Rectal smooth muscle tissue (tissue), 1 donor: Measurements from ENCODE around the gene SNED1.

ENCODE experiments used
- H3K27ac ChIP-seq: one replicate; pipeline ENCODE4 v1.7.0; 2013; ENCODE audit warnings: low read depth, low read length, inconsistent platforms
- H3K27me3 ChIP-seq: one replicate; pipeline ENCODE4 v1.7.0; 2013; ENCODE audit warnings: low read length; ENCODE audit not compliant: control insufficient read depth, insufficient read depth
- H3K36me3 ChIP-seq: one replicate; pipeline ENCODE4 v1.7.0; 2013; ENCODE audit warnings: low read length; ENCODE audit not compliant: control insufficient read depth, insufficient read depth
- H3K4me1 ChIP-seq: one replicate; pipeline ENCODE4 v1.7.0; 2013; ENCODE audit warnings: low read length; ENCODE audit not compliant: control insufficient read depth, insufficient read depth
- H3K4me3 ChIP-seq: one replicate; pipeline ENCODE4 v1.7.0; 2013; ENCODE audit warnings: low read length
- H3K9ac ChIP-seq: one replicate; pipeline ENCODE4 v1.7.0; 2013; ENCODE audit warnings: low read length

SNED1 gene

DNA sequence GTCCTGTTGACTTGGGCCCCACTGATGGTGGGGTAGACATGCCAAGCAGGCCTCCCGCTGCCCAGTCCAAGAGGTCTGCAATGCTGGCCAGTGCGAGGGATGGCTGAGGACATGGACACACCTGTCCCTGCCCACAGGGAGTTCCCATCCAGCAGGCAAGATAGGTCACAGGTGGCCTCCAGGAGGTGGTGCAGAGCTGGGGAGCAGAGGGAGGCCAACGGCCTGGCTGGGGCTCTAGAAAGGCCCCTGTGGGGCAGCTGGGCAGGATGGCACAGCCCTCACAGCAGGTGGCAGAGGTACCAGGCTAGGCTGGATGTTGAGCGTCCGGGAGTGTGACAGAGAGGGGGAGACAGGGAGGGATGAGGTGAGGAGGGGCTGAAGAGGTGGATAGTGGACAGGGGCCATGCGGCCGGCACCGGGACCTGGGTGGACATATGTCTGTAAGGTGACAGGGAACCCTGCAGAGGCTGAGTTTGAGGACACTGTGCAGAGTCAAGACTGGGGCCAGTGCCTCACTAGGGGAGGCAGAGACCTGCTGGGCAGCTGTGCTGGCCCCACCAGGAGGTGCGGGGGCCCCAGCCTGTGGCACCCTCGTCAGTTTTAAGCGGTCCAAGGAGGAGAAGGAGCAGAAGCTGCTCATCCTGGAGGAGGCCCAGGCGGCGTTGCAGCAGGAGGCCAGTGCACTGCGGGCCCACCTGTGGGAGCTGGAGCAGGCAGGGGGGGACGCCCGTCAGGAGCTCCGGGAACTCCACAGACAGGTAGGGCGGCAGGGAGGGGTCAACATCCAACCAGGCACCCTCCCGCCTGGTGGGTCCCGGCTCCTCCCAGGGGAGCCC is 34.3 kb upstream of the SNED1 start:
- no peaks in the 10 kb centered on the region for H3K4me1 ChIP-seq
- no peaks in the 10 kb centered on the region for H3K27me3 ChIP-seq
- H3K9ac ChIP-seq = no peak overlapping the region
- no peak overlapping the region for H3K4me3 ChIP-seq
- no peak overlapping the region for H3K27ac ChIP-seq
- H3K36me3 ChIP-seq = no peaks in the 10 kb centered on the region

DNA sequence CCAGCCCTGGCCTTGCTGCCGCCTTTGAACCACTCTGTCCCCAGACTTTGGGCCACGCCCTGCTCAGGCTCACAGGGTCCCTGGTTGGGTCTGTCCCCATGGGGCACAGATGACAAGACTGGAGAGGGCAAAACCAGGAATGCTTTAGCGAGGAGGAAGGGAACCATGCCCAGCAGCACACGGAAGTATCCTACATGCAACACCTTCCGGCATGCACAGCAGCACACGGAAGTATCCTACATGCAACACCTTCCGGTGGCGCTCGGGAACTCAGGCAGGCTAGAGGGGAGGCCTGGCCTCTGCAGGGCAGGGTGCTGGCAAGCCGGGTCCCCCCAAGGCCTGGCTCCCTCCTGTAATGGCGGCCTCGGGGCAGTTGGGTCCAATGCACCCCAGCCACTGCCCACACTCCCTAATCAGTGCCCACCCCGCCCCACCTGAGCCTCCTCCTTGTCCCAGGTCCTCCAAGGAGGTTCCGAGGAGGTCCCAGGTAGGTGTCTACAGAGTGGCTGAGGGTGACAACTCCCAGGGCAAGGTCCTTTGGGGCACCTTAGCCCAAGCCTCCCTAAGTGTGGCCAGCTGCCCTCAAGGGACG is 33.6 kb upstream of the SNED1 start:
- H3K36me3 ChIP-seq = no peaks in the 10 kb centered on the region
- H3K4me3 ChIP-seq = no peak overlapping the region
- H3K9ac ChIP-seq = no peak overlapping the region
- H3K27ac ChIP-seq = no peak overlapping the region
- H3K4me1 ChIP-seq = no peaks in the 10 kb centered on the region
- H3K27me3 ChIP-seq = no peaks in the 10 kb centered on the region

DNA sequence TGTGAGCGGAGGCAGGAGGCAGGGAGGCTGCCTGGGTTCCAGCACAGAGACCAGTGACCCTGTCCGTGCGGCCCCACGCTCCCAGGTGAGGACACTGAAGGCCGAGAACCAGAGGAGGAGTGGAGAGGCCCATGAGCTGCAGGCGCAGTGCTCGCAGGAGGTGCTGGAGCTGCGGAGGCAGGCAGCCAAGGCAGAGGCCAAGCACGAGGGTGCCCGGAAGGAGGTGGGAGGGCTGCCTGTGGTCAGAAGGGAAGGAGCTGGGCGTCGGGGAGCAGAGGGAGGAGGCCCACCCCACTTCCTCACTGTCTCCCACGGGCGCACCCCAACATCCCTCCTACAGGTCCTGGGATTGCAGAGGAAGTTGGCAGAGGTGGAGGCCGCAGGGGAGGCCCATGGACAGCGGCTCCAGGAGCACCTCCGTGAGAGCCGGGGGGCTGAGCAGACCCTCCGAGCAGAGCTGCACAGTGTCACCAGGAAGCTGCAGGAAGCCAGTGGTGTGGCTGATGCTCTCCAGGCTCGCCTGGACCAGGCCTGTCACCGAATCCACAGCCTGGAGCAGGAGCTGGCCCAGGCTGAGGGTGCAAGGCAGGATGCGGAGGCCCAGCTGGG is 33.0 kb upstream of the SNED1 start:
- Histone ChIP-seq H3K4me1 (no peaks in the 10 kb centered on the region), H3K36me3 (no peaks in the 10 kb centered on the region), H3K9ac (no peak overlapping the region), H3K27me3 (no peaks in the 10 kb centered on the region), H3K27ac (no peak overlapping the region), H3K4me3 (no peak overlapping the region)

DNA sequence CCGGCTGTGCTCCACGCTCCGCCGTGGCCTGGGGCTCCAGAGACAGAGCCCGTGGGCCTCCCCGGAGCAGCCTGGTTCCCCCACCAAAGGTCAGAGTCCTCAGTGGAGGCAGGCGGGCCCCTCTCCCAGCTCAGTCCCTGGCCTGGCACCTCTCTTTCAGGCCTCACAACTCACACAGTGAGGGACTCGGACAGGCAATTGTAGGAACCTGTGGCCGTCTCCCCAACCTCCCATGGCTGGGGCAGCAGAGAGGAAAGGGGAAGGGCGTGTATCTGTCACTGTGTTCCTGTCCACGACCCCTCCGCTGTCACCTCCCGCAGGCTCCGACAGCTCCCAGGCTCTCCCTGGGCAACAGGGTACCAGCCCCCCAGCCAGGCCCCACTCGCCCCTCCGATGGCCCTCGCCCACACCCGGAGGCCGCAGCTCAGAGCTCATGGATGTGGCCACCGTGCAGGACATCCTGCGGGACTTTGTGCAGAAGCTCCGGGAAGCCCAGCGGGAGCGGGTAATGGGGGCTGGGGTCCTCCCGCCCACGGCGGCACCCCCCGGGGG is 32.4 kb upstream of the SNED1 start:
- H3K27me3 ChIP-seq = no peaks in the 10 kb centered on the region
- H3K4me1 ChIP-seq = no peaks in the 10 kb centered on the region
- H3K36me3 ChIP-seq = no peaks in the 10 kb centered on the region
- H3K27ac ChIP-seq = no peak overlapping the region
- H3K9ac ChIP-seq = no peak overlapping the region
- no peak overlapping the region for H3K4me3 ChIP-seq

DNA sequence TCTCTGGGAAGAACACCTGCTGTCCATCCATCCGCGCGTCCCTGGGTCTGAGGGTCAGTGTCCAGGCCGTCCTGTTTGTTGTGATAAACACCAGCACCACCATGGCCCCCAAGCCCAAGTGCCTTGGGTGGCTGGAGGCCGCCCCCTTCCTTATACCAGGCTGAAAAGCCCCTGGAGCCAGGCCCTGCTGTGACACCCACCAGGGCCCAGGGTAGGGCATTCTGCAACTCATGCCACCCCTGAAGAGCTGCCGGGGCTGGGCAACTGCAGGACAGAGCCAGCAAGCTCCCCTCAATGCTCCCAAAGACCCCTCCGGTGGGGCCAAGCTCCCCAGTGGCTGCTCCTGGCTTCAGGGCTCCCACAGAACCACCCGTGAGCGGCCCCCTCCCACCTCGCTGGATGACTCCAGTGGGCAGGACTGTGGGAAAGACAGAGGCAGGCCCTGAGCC is 31.9 kb upstream of the SNED1 start:
- Histone ChIP-seq H3K9ac (no peak overlapping the region), H3K27me3 (no peaks in the 10 kb centered on the region), H3K27ac (no peak overlapping the region), H3K4me1 (no peaks in the 10 kb centered on the region), H3K36me3 (no peaks in the 10 kb centered on the region), H3K4me3 (no peak overlapping the region)

DNA sequence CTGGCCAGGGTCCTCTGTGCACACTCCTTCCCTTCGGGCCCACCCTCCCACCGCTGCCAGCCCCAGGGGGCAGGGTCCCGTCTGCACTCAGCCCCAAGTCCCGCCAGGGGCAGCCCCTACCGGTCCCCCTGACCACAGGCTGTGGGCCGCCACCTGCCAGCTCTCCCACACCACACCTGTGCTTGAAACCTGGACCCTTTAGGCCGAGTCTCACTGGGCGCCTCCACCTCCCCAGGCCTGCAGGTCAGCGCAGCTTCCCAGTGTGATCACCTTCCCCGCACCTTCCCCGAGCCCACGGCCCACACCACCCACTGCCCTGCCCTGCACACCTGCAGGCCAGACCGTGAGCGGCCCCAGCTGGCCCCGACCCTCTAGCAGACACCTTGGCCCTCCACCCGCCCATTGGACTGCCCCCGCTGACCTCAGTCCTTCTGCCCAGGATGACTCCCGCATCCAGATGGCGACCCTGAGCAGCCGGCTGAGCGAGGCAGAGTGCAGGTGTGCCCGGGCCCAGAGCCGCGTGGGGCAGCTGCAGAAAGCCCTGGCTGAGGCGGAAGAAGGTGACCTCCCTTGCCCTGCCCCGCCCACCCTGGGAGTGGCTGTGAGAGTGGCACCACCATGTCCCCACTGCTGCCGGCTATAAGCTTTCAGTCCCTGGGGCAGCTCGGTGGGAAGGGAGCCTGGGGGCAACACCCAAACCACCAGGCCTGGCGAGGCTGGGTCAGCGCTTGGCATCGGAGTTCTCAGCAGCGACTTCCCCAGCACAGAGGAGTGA is 31.3 kb upstream of the SNED1 start:
- no peaks in the 10 kb centered on the region for H3K36me3 ChIP-seq
- H3K27ac ChIP-seq = no peak overlapping the region
- H3K27me3 ChIP-seq = no peaks in the 10 kb centered on the region
- H3K4me1 ChIP-seq = no peaks in the 10 kb centered on the region
- no peak overlapping the region for H3K4me3 ChIP-seq
- no peak overlapping the region for H3K9ac ChIP-seq

DNA sequence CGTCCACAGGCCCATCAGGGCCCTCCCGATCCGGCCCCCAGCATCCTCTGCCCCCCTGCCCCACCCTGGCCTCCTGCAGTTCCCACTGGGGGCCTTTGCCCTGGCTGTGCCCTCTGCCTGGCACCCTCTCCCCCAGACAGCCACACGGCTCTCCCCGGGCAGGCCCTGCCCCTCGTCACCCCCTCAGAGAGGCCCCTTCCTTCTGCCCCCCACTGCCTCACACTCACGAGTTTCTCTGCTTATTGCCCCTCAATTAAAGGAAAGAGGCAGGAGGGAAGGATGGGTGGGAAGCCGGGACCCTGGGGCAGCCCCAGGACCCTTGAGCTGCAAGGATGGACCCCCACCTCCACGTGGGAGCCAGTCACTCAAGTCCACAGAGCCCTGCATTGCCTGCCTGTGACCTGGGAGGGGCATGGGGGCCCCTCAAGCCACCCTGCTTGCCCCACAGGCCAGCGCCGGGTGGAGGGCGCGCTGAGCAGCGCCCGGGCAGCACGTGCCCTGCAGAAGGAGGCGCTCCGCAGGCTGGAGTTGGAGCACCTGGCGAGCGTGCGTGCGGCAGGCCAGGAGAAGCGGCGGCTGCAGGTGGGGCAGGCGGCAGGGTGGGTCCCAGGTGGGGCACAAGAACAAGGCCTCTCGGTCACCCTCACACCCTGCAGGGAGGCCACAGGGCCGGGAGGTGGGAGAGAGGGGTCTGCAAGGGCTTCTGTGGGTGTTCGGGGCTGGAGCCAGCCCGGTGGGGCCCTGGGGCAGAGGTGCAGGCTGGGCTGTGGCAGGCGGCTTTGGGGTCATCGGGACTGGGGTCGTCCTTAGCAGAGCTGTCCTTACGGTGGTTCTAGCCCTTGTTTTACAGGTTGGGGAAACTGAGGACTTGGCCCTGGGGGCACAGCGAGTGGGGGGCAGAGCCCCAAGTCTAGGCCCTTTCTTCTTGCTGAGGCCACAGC is 30.5 kb upstream of the SNED1 start:
- H3K36me3 ChIP-seq = no peaks in the 10 kb centered on the region
- no peak overlapping the region for H3K4me3 ChIP-seq
- H3K9ac ChIP-seq = no peak overlapping the region
- no peaks in the 10 kb centered on the region for H3K27me3 ChIP-seq
- no peak overlapping the region for H3K27ac ChIP-seq
- H3K4me1 ChIP-seq = no peaks in the 10 kb centered on the region

DNA sequence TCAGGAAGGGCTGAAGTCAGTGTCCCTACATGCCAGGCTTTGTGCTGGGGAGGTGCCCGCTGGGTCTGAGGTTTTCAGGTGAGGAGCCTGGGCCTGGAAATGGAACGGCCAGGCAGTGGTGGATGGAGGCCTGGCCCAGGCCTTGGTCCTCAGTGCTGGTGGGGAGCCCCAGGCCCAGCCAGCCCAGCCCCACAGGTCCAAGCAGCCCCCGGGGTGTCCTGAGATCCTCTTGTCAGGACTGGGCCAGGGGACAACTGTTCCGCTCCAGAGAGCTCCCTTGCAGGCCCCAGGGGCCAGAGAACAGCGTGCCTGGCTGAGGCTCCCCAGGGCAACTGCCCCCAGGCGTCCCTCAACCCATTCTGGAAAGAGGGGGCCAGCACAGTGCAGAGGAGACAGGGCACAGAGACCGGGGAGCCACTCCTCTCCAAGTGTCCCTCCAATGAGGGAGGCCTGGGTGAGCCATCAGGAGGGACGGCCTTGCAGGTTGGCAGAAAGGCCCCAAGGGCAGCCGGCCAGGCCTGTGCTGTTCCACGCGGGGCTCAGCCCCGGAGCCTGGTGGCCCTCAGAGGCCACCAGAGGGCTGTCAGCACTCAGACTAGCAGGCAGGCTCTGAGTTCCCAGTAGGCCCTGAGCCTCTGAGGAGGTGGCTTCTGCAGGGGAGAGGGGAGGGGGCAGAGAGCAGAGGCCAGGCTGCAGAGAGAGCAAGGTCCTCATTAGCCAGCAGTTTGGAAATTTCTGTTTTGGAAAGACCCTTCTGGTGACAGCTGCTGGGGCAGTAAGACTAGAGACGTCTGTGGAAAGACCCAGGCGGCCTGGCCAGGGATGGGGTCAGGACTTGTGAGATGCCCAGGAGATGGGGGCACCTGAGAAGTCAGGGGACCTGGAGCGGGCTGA is 29.4 kb upstream of the SNED1 start:
- Histone ChIP-seq H3K4me1 (no peaks in the 10 kb centered on the region), H3K36me3 (no peaks in the 10 kb centered on the region), H3K27me3 (no peaks in the 10 kb centered on the region), H3K9ac (no peak overlapping the region), H3K27ac (no peak overlapping the region), H3K4me3 (no peak overlapping the region)

DNA sequence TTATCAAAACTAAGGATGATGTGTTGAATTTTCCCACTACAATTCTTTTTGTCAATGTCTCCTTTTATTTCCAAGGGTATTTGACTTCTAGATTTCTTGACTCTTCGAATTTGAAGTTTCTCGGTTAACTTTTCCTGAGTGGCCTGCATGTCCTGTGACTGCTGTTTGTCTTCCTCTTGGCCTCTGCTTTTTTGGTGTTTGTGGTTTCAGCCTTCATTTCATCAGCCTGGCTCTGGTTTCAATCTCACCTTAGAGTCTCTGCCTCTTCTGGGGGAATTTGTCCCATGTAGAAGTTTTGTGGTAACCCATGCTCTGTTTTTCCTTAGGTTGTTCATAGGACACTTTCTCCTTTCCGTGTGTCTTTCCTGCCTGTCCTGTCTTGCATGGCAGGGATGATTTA is 28.3 kb upstream of the SNED1 start:
- Histone ChIP-seq H3K36me3 (no peaks in the 10 kb centered on the region), H3K27ac (no peak overlapping the region), H3K27me3 (peaks cover under 1% of the 10 kb centered on the region), H3K4me1 (no peaks in the 10 kb centered on the region), H3K4me3 (no peak overlapping the region), H3K9ac (no peak overlapping the region)

DNA sequence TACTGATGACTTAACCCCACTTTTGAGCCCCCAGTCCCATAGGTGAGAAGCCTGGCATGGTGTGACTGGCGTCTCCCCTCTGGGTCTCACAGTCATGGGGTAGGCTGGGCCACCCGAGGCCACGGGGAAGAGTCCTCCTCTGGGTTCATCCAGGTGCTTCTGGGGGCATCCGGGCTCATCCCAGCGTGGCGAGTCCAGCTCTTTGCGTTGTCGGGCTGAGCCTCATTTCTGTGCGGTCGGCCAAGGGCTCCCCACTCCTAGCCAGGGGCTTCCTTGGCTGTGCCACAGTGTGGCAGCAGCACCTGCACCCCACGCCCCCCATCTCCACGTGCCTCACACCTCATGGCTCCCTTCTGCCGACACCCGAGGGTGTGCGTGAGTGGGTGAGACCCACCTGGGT is 27.6 kb upstream of the SNED1 start:
- Histone ChIP-seq H3K9ac (no peak overlapping the region), H3K27ac (no peak overlapping the region), H3K27me3 (peaks cover 4% of the 10 kb centered on the region), H3K4me1 (no peaks in the 10 kb centered on the region), H3K36me3 (no peaks in the 10 kb centered on the region), H3K4me3 (no peak overlapping the region)

DNA sequence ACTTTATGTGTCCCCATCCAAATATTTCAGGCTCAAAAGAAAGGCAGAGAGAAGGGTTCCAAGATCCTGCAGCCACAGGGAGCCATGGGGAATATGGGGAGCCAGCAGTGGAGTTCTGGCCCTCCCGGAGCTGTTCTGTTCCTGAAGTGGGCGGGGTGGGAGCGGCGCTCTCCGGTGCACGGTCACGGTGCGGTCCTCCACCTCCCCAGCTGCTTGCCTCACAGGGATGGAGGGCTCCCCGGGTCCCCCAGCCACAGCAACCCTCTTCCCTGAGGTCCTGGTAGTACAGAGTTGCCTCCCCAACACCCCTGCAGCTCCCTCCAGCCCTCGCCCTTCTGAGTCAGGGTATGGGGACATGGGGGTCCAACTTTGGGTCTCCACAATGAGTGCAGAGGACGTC is 26.2 kb upstream of the SNED1 start:
- no peaks in the 10 kb centered on the region for H3K4me1 ChIP-seq
- no peaks in the 10 kb centered on the region for H3K36me3 ChIP-seq
- H3K27me3 ChIP-seq = peaks cover 4% of the 10 kb centered on the region

More for the DNA sequence above, 26.2 kb upstream of the SNED1 start:
- H3K9ac ChIP-seq = no peak overlapping the region
- no peak overlapping the region for H3K27ac ChIP-seq
- no peak overlapping the region for H3K4me3 ChIP-seq
